ENCODE measurements around the gene NELFA. TPM values are rescaled to one million over a fixed set of nuclear protein-coding genes. Genes with fewer than 3 reads are reported as not detected.

Gene NELFA
- total RNA-seq, 4 donors from 2014 or later, result 23.1 to 36.8 (median 25.0) TPM

DNA sequence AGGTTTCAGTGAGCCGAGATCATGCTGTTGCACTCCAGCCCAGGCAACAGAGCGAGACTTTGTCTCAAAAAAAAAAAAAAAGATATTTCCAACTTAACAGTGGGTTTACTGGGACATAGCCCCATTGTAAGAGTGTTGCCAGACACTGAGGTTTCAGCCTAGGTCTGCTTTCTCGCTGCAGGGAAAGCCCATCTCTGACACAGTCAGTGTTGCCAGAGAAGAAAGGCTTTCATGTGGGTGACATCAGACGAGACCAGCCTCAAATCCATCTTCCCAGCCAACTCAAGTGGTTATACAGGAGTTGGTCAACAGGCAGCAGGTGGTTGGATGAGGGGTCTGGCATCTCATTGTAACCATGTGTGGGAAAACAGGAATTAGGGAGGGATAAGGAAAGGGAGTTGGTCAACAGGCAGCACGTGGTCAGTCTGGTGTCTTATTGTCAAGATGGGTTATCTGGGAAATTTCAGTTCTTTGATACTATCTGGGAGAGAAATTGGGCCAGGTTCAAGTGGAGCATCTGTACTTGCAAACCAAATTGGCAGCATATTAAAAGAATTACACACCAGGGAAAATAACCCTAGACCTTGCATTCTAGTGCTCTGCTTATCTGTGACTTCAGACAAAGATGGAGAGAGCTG, 41.1 kb downstream of the NELFA start:
- Histone ChIP-seq H3K4me1 (no peaks in the 10 kb centered on the region), H3K27me3 (no peaks in the 10 kb centered on the region), H3K4me3 (no peak overlapping the region), H3K36me3 (peaks cover 0 to 52% (median 0%) of the 10 kb centered on the region in 3 donors), H3K27ac (no peak overlapping the region), H3K9me3 (no peaks in the 10 kb centered on the region)
- 78 to 82% methylated on average over 5 of the region's 5 CpGs for WGBS, 2 donors
- DNase-seq, result no peak
- intact Hi-C loops (cut with DNase I), result no loop called here
- TF ChIP-seq, protein P1, sequence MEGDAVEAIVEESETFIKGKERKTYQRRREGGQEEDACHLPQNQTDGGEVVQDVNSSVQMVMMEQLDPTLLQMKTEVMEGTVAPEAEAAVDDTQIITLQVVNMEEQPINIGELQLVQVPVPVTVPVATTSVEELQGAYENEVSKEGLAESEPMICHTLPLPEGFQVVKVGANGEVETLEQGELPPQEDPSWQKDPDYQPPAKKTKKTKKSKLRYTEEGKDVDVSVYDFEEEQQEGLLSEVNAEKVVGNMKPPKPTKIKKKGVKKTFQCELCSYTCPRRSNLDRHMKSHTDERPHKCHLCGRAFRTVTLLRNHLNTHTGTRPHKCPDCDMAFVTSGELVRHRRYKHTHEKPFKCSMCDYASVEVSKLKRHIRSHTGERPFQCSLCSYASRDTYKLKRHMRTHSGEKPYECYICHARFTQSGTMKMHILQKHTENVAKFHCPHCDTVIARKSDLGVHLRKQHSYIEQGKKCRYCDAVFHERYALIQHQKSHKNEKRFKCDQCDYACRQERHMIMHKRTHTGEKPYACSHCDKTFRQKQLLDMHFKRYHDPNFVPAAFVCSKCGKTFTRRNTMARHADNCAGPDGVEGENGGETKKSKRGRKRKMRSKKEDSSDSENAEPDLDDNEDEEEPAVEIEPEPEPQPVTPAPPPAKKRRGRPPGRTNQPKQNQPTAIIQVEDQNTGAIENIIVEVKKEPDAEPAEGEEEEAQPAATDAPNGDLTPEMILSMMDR (IDR thresholded peaks at IDR 0.05), result no peak
- no peak for TF ChIP-seq POLR2A (IDR thresholded peaks at IDR 0.05)

DNA sequence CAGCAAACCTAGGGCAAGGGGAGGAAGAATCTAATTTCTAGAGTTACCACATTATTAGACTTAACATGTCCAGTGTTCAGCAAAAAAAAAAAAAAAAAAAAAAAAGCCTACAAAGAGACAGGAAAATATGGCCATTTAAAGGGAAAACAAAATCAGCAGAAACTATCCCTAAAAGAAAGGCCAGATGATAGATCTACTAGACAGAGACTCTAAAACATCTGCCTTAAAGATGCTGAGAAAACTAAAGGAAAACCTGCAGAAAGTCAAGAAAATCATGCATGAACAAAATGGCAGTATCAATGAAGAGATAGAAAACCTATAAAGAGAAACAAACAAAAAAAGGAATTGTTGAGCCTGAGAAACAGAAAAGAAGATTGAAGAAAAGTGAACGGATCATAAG, 43.8 kb downstream of the NELFA start:
- no peaks in the 10 kb centered on the region for H3K9me3 ChIP-seq
- H3K4me1 ChIP-seq, result no peaks in the 10 kb centered on the region
- no peak overlapping the region for H3K4me3 ChIP-seq
- WGBS, 2 donors, result 97 to 100% methylated on average over 1 of the region's 1 CpG
- no peak overlapping the region for H3K27ac ChIP-seq
- peaks cover 0 to 58% (median 9%) of the 10 kb centered on the region in 3 donors for H3K36me3 ChIP-seq
- no peak for DNase-seq
- no peaks in the 10 kb centered on the region for H3K27me3 ChIP-seq
- intact Hi-C loops (cut with DNase I), result no loop called here
- no peak for TF ChIP-seq POLR2A (IDR thresholded peaks at IDR 0.05)
- TF ChIP-seq, protein P1 (IDR thresholded peaks at IDR 0.05), result no peak

DNA sequence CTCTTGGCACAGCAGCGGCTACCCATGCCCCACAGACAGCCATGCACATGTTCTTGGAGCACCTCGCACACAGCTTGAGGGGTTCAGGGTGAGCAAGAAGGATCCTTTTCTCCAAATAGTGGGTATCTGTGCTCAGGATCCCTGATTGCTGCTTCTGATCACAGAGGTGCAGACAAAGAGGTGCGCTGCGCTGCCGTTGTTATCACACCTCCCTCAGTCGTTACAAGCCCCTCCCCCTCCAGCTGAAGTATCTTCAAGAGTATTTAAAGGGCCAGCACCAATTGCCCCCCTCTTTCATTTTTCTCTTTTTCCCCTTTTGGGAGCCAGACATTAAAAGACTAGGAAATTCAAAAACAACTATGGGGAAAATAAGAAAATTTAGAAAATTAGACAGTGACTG, 44.3 kb downstream of the NELFA start:
- Histone ChIP-seq H3K4me3 (no peak overlapping the region), H3K27me3 (no peaks in the 10 kb centered on the region), H3K9me3 (no peaks in the 10 kb centered on the region), H3K36me3 (peaks cover 2 to 59% (median 9%) of the 10 kb centered on the region in 3 donors), H3K27ac (no peak overlapping the region), H3K4me1 (no peaks in the 10 kb centered on the region)
- intact Hi-C loops (cut with DNase I), result no loop called here
- 73 to 100% methylated on average over 1 to 6 of the region's 6 CpGs for WGBS, 2 donors
- TF ChIP-seq, protein P1 (IDR thresholded peaks at IDR 0.05), result no peak
- TF ChIP-seq POLR2A (IDR thresholded peaks at IDR 0.05), result no peak
- no peak for DNase-seq

DNA sequence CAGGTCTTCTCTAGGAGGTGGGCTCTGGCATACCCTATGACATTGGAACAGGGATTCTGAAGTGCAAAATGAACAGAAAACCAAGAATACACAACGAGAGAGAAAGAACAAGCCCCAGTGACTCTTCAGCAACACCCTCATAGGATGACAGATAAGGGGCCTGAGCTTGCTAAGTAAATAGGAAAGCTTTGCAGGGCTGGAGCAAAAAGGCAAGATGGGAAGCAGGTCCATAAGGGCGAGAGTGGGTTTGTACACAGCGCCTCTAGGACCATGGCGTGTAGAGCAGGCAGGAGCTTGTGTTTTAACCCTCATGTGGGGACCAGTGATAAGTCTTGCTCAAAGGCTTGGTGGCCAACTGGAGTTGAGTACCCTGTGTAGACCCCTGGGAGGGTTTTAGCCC, 45.8 kb downstream of the NELFA start:
- H3K9me3 ChIP-seq, result no peaks in the 10 kb centered on the region
- H3K27ac ChIP-seq, result no peak overlapping the region
- TF ChIP-seq, protein P1 (IDR thresholded peaks at IDR 0.05), result no peak
- TF ChIP-seq POLR2A (IDR thresholded peaks at IDR 0.05), result no peak
- peaks cover 9 to 65% (median 10%) of the 10 kb centered on the region in 3 donors for H3K36me3 ChIP-seq
- H3K4me1 ChIP-seq, result no peaks in the 10 kb centered on the region
- H3K27me3 ChIP-seq, result no peaks in the 10 kb centered on the region
- H3K4me3 ChIP-seq, result no peak overlapping the region
- 95% methylated on average over 4 of the region's 4 CpGs for WGBS, 2 donors
- intact Hi-C loops (cut with DNase I), result no loop called here
- DNase-seq, result no peak

DNA sequence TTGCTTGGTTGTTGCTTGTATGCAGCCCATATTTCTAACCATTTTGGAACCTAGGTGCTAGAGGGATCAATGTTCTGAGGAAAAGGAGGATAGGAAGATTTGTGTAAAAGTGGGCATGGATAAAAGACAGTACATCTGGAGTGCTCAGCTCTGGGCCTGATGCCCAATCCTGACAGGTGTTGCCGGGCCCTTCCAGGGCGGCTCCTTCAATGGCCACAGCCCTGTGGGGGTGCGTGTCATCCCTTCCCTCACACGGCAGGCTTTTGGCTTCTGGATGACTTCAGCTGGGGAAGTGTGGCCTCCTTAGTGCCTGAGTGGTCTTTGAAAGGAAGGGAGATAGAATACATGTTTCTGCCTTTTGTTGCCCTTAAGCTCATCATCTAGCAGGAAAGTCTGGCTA, 47.2 kb downstream of the NELFA start:
- H3K4me3 ChIP-seq, result no peak overlapping the region
- no peak for DNase-seq
- peaks cover 9 to 79% (median 10%) of the 10 kb centered on the region in 3 donors for H3K36me3 ChIP-seq
- no peak overlapping the region for H3K27ac ChIP-seq
- WGBS, 2 donors, result 62 to 68% methylated on average over 4 of the region's 4 CpGs
- intact Hi-C loops (cut with DNase I), result no loop called here
- H3K4me1 ChIP-seq, result no peaks in the 10 kb centered on the region
- no peaks in the 10 kb centered on the region for H3K9me3 ChIP-seq
- TF ChIP-seq, protein P1 (IDR thresholded peaks at IDR 0.05), result no peak
- no peak for TF ChIP-seq POLR2A (IDR thresholded peaks at IDR 0.05)
- no peaks in the 10 kb centered on the region for H3K27me3 ChIP-seq
